Epithelial cell of esophagus (primary cell): ENCODE measurements around the gene SIGLECL1.

Experiments used
- DNase-seq: peaks from one replicate; pipeline ENCODE4 v3.0.0; 2010; ENCODE audit warnings: low read depth
- H3K4me3 ChIP-seq: 2 replicates; pipeline ENCODE4 v1.5.1; 2011; ENCODE audit warnings: mild to moderate bottlenecking, low read length, control low read depth
- CTCF ChIP-seq: IDR thresholded peaks from 2 replicates; pipeline ENCODE4 v1.5.1; 2011; ENCODE audit warnings: low read depth, mild to moderate bottlenecking, low read length, control low read depth, inconsistent platforms; ENCODE audit not compliant: insufficient read depth; ENCODE audit errors: missing control alignments

Gene SIGLECL1

GRCh38 chr19:51252306-51253079, 1.6 kb downstream of the SIGLECL1 start:
- no peak overlapping the region for H3K4me3 ChIP-seq

GRCh38 chr19:51253088-51253806, 2.4 kb downstream of the SIGLECL1 start:
- no peak overlapping the region for H3K4me3 ChIP-seq
- no peak for TF ChIP-seq CTCF
- DNase-seq = no peak

More at GRCh38 chr19:51252306-51253079, 1.6 kb downstream of the SIGLECL1 start:
- no peak for DNase-seq
- no peak for TF ChIP-seq CTCF

GRCh38 chr19:51256155-51256625, 5.3 kb downstream of the SIGLECL1 start:
- H3K4me3 ChIP-seq = no peak overlapping the region
- no peak for TF ChIP-seq CTCF
- no peak for DNase-seq

- H3K4me3 ChIP-seq = no peak overlapping the region
- DNase-seq = no peak
- no peak for TF ChIP-seq CTCF
Measured at GRCh38 chr19:51257471-51257870, 6.6 kb downstream of the SIGLECL1 start.

- no peak for TF ChIP-seq CTCF
- no peak overlapping the region for H3K4me3 ChIP-seq
- no peak for DNase-seq
Measured at GRCh38 chr19:51258165-51259160, 7.6 kb downstream of the SIGLECL1 start.
